Measurements from ENCODE around the gene MXI1.
A peak's percentile ranks its signal among the peaks of the same experiment; 100 is the strongest.

Gene MXI1

DNA sequence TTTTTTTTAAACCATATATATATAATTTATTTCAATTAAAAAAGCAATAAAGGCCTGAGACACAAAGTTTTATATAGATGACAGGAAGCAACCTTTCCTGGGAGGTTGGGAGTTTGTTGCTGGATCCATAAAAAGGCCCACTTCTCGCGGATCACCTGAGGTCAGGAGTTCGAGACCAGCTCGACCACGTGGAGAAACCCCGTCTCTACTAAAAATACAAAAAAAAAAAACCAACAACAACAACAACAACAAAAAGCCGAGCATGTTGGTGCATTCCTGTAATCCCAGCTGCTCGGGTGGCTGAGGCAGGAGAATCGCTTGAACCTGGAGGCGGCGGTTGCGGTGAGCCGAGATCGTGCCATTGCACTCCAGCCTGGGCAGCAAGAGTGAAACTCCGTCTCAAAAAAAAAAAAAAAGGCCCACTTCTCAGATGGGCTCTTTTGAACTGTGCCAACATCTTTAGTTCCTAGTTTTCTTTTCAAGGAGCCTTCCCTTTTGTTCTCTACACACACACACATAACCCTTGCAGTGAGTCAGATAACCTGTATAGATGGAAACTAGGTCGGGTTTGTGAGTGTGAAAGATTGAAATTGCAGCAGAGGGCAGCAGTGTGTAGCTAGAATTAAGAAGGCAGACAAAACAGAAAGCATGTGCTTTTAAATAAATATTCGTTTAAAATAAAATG is 98.5 kb downstream of the MXI1 start:
- peak overlapping the region; percentile 33; the same call in 1 of the 2 replicates for H3K27ac ChIP-seq
- TF ChIP-seq, protein P1, sequence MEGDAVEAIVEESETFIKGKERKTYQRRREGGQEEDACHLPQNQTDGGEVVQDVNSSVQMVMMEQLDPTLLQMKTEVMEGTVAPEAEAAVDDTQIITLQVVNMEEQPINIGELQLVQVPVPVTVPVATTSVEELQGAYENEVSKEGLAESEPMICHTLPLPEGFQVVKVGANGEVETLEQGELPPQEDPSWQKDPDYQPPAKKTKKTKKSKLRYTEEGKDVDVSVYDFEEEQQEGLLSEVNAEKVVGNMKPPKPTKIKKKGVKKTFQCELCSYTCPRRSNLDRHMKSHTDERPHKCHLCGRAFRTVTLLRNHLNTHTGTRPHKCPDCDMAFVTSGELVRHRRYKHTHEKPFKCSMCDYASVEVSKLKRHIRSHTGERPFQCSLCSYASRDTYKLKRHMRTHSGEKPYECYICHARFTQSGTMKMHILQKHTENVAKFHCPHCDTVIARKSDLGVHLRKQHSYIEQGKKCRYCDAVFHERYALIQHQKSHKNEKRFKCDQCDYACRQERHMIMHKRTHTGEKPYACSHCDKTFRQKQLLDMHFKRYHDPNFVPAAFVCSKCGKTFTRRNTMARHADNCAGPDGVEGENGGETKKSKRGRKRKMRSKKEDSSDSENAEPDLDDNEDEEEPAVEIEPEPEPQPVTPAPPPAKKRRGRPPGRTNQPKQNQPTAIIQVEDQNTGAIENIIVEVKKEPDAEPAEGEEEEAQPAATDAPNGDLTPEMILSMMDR (conservative IDR thresholded peaks at IDR 0.05): peak; percentile 86
- no peak for TF ChIP-seq ZFX (IDR thresholded peaks at IDR 0.05)

GRCh38 chr10:110306452-110306768 is 99.0 kb downstream of the MXI1 start:
- H3K27ac ChIP-seq: no peak overlapping the region
- no peak for TF ChIP-seq ZFX (IDR thresholded peaks at IDR 0.05)
- TF ChIP-seq, protein P1 (conservative IDR thresholded peaks at IDR 0.05): peak; percentile 43

DNA sequence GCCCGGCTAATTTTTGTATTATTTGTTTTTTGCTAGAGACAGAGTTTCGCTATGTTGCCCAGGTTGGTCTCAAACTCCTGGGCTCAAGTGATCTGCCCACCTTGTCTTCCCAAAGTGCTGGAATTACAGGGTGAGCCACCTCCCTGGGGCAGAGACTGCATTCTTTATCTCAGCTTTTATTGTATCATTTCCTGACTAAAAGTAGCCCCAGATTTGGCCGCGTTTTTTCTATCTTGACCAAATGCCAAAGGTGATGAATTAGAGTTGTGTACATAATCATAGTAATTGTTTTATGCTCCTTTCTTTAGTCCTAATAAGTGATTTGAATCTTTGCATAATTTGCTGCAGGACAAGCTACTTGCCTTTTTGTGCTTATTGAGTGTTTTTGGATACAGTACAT is 100.4 kb downstream of the MXI1 start:
- TF ChIP-seq, protein P1 (conservative IDR thresholded peaks at IDR 0.05): no peak
- no peak for TF ChIP-seq ZFX (IDR thresholded peaks at IDR 0.05)
- no peak overlapping the region for H3K27ac ChIP-seq

DNA sequence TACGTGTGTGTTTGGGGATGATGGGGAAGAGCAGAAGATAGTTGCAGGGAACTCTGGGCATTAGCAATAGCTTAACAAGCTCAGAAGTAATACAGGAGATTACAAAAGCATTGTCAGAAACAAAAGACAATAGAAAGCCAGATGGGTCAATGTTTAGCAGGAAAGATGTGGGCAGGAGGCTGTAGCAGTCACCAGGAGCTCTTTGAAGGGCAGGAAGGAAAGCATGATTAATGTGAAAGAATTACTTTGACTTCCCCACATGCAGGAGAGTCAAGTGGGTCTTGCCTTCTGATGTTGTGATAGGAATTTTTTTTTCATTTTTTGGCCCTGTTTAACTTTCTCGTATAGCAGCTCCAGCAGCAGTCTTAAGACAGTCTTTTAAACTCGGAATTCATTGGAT is 103.3 kb downstream of the MXI1 start:
- TF ChIP-seq ZFX (IDR thresholded peaks at IDR 0.05): no peak
- TF ChIP-seq, protein P1 (conservative IDR thresholded peaks at IDR 0.05): no peak
- H3K27ac ChIP-seq: no peak overlapping the region

- no peak overlapping the region for H3K27ac ChIP-seq
- TF ChIP-seq, protein P1 (conservative IDR thresholded peaks at IDR 0.05): peak; percentile 82
- no peak for TF ChIP-seq ZFX (IDR thresholded peaks at IDR 0.05)
Measured at GRCh38 chr10:110311357-110311949, 104.0 kb downstream of the MXI1 start.

GRCh38 chr10:110312206-110312605 is 104.8 kb downstream of the MXI1 start:
- H3K27ac ChIP-seq: no peak overlapping the region
- no peak for TF ChIP-seq ZFX (IDR thresholded peaks at IDR 0.05)
- TF ChIP-seq, protein P1 (conservative IDR thresholded peaks at IDR 0.05): no peak

DNA sequence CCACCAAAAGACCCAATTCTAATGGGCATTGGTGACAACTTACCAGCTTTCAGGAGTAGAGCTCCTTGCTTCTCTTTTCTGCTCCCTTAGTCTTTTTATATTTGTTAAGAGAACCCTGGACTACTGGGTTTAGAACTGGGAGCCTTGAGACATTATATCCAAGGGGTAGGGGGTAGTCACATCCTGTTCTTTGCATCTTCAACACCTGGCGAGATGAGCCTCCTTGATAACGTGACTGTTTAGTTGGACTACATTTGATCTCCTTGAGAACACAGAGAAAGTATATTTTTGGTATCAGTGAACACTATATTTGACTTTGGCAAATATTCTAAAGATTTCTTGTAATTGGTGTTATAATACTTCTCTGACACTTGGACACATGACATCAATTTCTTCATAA is 106.3 kb downstream of the MXI1 start:
- H3K27ac ChIP-seq: no peak overlapping the region
- TF ChIP-seq, protein P1 (conservative IDR thresholded peaks at IDR 0.05): no peak
- TF ChIP-seq ZFX (IDR thresholded peaks at IDR 0.05): no peak
